ENCODE results near the gene EDRF1.

DNA sequence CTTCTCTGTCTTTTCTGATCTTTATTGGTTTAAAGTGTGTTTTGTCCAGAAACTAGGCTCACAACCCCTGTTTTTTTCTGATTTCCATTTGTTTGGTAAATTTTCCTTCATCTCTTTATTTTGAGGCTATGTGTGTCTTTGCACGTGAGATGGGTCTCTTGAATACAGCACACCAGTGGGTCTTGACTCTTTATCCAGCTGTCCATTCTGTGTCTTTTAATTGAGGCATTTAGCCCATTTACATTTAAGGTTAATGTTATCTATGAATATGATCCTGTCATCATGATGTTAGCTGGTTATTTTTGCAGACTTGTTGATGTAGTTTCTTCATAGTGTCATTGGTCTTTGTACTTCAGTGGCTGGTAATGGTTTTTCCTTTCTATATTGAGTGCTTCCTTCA lies 46.6 kb upstream of the EDRF1 start:
- TF ChIP-seq POLR2AphosphoS5 (IDR thresholded peaks at IDR 0.05; ENCODE audit: low read depth, low read length), result no peak
- TF ChIP-seq, protein P1, sequence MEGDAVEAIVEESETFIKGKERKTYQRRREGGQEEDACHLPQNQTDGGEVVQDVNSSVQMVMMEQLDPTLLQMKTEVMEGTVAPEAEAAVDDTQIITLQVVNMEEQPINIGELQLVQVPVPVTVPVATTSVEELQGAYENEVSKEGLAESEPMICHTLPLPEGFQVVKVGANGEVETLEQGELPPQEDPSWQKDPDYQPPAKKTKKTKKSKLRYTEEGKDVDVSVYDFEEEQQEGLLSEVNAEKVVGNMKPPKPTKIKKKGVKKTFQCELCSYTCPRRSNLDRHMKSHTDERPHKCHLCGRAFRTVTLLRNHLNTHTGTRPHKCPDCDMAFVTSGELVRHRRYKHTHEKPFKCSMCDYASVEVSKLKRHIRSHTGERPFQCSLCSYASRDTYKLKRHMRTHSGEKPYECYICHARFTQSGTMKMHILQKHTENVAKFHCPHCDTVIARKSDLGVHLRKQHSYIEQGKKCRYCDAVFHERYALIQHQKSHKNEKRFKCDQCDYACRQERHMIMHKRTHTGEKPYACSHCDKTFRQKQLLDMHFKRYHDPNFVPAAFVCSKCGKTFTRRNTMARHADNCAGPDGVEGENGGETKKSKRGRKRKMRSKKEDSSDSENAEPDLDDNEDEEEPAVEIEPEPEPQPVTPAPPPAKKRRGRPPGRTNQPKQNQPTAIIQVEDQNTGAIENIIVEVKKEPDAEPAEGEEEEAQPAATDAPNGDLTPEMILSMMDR (IDR thresholded peaks at IDR 0.05 in 2 of 3, conservative IDR thresholded peaks at IDR 0.05 in 1 of 3; ENCODE audit: borderline replicate concordance in 1 of 3, insufficient read depth in 1 of 3, low read depth in 2 of 3, low read length in 2 of 3), result no peak
- no peak for TF ChIP-seq YY1 (IDR thresholded peaks at IDR 0.05; ENCODE audit: extremely low read depth, insufficient replicate concordance, low read depth, low read length)
- no peak for TF ChIP-seq EZH2 (IDR thresholded peaks at IDR 0.05)
- no peak for TF ChIP-seq POLR2A (IDR thresholded peaks at IDR 0.05; ENCODE audit: borderline replicate concordance, extremely low read depth, insufficient read depth, insufficient read length)
- TF ChIP-seq, protein P2, sequence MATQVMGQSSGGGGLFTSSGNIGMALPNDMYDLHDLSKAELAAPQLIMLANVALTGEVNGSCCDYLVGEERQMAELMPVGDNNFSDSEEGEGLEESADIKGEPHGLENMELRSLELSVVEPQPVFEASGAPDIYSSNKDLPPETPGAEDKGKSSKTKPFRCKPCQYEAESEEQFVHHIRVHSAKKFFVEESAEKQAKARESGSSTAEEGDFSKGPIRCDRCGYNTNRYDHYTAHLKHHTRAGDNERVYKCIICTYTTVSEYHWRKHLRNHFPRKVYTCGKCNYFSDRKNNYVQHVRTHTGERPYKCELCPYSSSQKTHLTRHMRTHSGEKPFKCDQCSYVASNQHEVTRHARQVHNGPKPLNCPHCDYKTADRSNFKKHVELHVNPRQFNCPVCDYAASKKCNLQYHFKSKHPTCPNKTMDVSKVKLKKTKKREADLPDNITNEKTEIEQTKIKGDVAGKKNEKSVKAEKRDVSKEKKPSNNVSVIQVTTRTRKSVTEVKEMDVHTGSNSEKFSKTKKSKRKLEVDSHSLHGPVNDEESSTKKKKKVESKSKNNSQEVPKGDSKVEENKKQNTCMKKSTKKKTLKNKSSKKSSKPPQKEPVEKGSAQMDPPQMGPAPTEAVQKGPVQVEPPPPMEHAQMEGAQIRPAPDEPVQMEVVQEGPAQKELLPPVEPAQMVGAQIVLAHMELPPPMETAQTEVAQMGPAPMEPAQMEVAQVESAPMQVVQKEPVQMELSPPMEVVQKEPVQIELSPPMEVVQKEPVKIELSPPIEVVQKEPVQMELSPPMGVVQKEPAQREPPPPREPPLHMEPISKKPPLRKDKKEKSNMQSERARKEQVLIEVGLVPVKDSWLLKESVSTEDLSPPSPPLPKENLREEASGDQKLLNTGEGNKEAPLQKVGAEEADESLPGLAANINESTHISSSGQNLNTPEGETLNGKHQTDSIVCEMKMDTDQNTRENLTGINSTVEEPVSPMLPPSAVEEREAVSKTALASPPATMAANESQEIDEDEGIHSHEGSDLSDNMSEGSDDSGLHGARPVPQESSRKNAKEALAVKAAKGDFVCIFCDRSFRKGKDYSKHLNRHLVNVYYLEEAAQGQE (IDR thresholded peaks at IDR 0.05; ENCODE audit: low read depth), result no peak
- no peak for TF ChIP-seq TCF7L2 (IDR thresholded peaks at IDR 0.05; ENCODE audit: borderline replicate concordance, extremely low read depth, insufficient read depth, insufficient read length)
- no peak for TF ChIP-seq ZNF274 (IDR thresholded peaks at IDR 0.05; ENCODE audit: low read depth, low read length)
- TF ChIP-seq JUND (IDR thresholded peaks at IDR 0.05), result no peak
- no peak for TF ChIP-seq CEBPB (IDR thresholded peaks at IDR 0.05; ENCODE audit: low read depth)
- TF ChIP-seq SIN3A (IDR thresholded peaks at IDR 0.05; ENCODE audit: low read depth), result no peak
- TF ChIP-seq SP1 (IDR thresholded peaks at IDR 0.05; ENCODE audit: low read depth), result no peak
